ENCODE measurements around the gene TRMT61B.

TRMT61B gene

GRCh38 chr2:28904802-28905457 is 34.8 kb upstream of the TRMT61B start:
- no peak for DNase-seq (ENCODE audit: low read depth, low spot score)
- Histone ChIP-seq H3K9me3 (ENCODE audit: insufficient read depth, low read length) (no peaks in the 10 kb centered on the region), H3K27me3 (ENCODE audit: insufficient read depth, insufficient read length) (no peaks in the 10 kb centered on the region), H3K4me3 (ENCODE audit: insufficient read length, low read depth) (no peak overlapping the region), H3K36me3 (ENCODE audit: insufficient read depth, insufficient read length, low read length) (peaks cover 79% of the 10 kb centered on the region), H3K4me1 (ENCODE audit: insufficient read depth, insufficient read length) (no peaks in the 10 kb centered on the region), H3K9ac (ENCODE audit: insufficient read length, low read depth) (no peak overlapping the region)
- no peak for TF ChIP-seq YY1 (IDR thresholded peaks at IDR 0.05; ENCODE audit: insufficient read depth, insufficient read length)
- no peak for TF ChIP-seq SUZ12 (IDR thresholded peaks at IDR 0.05; ENCODE audit: extremely low read depth, insufficient read depth, insufficient read length)
- TF ChIP-seq ZNF274 (IDR thresholded peaks at IDR 0.05; ENCODE audit: low read depth, low read length), result no peak

- H3K4me1 ChIP-seq (ENCODE audit: insufficient read depth, insufficient read length), result no peaks in the 10 kb centered on the region
- TF ChIP-seq ZNF274 (IDR thresholded peaks at IDR 0.05; ENCODE audit: low read depth, low read length), result no peak
- no peak for TF ChIP-seq YY1 (IDR thresholded peaks at IDR 0.05; ENCODE audit: insufficient read depth, insufficient read length)
- no peak for TF ChIP-seq SUZ12 (IDR thresholded peaks at IDR 0.05; ENCODE audit: extremely low read depth, insufficient read depth, insufficient read length)
- no peak for DNase-seq (ENCODE audit: low read depth, low spot score)
- no peaks in the 10 kb centered on the region for H3K27me3 ChIP-seq (ENCODE audit: insufficient read depth, insufficient read length)
- no peak overlapping the region for H3K4me3 ChIP-seq (ENCODE audit: insufficient read length, low read depth)
- H3K9ac ChIP-seq (ENCODE audit: insufficient read length, low read depth), result no peak overlapping the region
- H3K36me3 ChIP-seq (ENCODE audit: insufficient read depth, insufficient read length, low read length), result peaks cover 73% of the 10 kb centered on the region
- H3K9me3 ChIP-seq (ENCODE audit: insufficient read depth, low read length), result no peaks in the 10 kb centered on the region
These were observed 34.2 kb upstream of the TRMT61B start for GRCh38 chr2:28904295-28904694.

DNA sequence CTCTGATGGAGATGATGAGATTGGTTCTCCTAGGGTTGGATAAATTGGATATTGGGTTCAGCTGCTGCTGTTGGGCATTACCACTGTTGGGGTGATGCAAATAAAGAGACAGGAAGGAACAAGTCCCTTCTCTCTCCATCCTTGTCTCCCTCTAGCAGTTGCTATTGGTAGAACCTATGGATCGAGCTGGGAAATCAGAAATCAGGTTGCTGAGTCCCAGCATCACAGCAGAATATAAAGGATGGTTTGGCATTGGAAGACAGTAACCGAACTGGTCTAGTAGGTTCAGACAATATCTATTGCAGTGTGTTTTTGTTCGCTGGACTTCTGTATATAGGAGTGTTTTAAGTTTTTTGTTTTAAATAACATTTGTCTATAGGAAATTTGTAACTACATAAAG is 32.5 kb upstream of the TRMT61B start:
- no peak overlapping the region for H3K9ac ChIP-seq (ENCODE audit: insufficient read length, low read depth)
- peaks cover 67% of the 10 kb centered on the region for H3K36me3 ChIP-seq (ENCODE audit: insufficient read depth, insufficient read length, low read length)
- TF ChIP-seq ZNF274 (IDR thresholded peaks at IDR 0.05; ENCODE audit: low read depth, low read length) (no peak), YY1 (IDR thresholded peaks at IDR 0.05; ENCODE audit: insufficient read depth, insufficient read length) (no peak), SUZ12 (IDR thresholded peaks at IDR 0.05; ENCODE audit: extremely low read depth, insufficient read depth, insufficient read length) (no peak)
- no peaks in the 10 kb centered on the region for H3K9me3 ChIP-seq (ENCODE audit: insufficient read depth, low read length)
- no peak for DNase-seq (ENCODE audit: low read depth, low spot score)
- H3K27me3 ChIP-seq (ENCODE audit: insufficient read depth, insufficient read length), result no peaks in the 10 kb centered on the region
- no peaks in the 10 kb centered on the region for H3K4me1 ChIP-seq (ENCODE audit: insufficient read depth, insufficient read length)
- no peak overlapping the region for H3K4me3 ChIP-seq (ENCODE audit: insufficient read length, low read depth)

- no peaks in the 10 kb centered on the region for H3K4me1 ChIP-seq (ENCODE audit: insufficient read depth, insufficient read length)
- no peak for DNase-seq (ENCODE audit: low read depth, low spot score)
- no peak overlapping the region for H3K9ac ChIP-seq (ENCODE audit: insufficient read length, low read depth)
- no peak overlapping the region for H3K4me3 ChIP-seq (ENCODE audit: insufficient read length, low read depth)
- TF ChIP-seq YY1 (IDR thresholded peaks at IDR 0.05; ENCODE audit: insufficient read depth, insufficient read length) (no peak), SUZ12 (IDR thresholded peaks at IDR 0.05; ENCODE audit: extremely low read depth, insufficient read depth, insufficient read length) (no peak), ZNF274 (IDR thresholded peaks at IDR 0.05; ENCODE audit: low read depth, low read length) (no peak)
- no peaks in the 10 kb centered on the region for H3K27me3 ChIP-seq (ENCODE audit: insufficient read depth, insufficient read length)
- no peaks in the 10 kb centered on the region for H3K9me3 ChIP-seq (ENCODE audit: insufficient read depth, low read length)
- H3K36me3 ChIP-seq (ENCODE audit: insufficient read depth, insufficient read length, low read length), result peaks cover 61% of the 10 kb centered on the region
These were observed 31.7 kb upstream of the TRMT61B start for GRCh38 chr2:28901841-28902240.

DNA sequence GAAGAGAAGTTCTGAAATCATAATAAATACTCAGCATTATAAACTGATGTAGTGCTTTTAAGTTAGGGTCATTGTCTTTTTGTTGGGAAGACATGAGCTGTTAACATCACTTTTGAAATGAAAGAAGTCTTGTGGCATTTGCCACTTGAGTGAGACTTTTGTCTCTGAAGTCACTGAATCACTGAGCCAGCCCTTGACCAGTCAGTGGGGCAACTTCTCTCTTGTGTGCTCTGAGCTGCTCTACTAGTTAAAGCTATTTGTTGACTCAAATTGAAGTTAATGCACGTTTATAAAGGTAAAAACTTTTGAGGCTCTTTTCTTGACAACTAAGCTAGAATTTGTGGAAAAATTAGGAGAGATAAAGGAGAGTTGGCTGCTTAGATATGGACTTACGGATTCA is 31.1 kb upstream of the TRMT61B start:
- Histone ChIP-seq H3K4me1 (ENCODE audit: insufficient read depth, insufficient read length) (no peaks in the 10 kb centered on the region), H3K9me3 (ENCODE audit: insufficient read depth, low read length) (no peaks in the 10 kb centered on the region), H3K27me3 (ENCODE audit: insufficient read depth, insufficient read length) (no peaks in the 10 kb centered on the region), H3K36me3 (ENCODE audit: insufficient read depth, insufficient read length, low read length) (peaks cover 61% of the 10 kb centered on the region), H3K4me3 (ENCODE audit: insufficient read length, low read depth) (no peak overlapping the region), H3K9ac (ENCODE audit: insufficient read length, low read depth) (no peak overlapping the region)
- no peak for DNase-seq (ENCODE audit: low read depth, low spot score)
- TF ChIP-seq SUZ12 (IDR thresholded peaks at IDR 0.05; ENCODE audit: extremely low read depth, insufficient read depth, insufficient read length), result no peak
- no peak for TF ChIP-seq YY1 (IDR thresholded peaks at IDR 0.05; ENCODE audit: insufficient read depth, insufficient read length)
- TF ChIP-seq ZNF274 (IDR thresholded peaks at IDR 0.05; ENCODE audit: low read depth, low read length), result no peak

GRCh38 chr2:28898048-28898447 is 27.9 kb upstream of the TRMT61B start:
- Histone ChIP-seq H3K36me3 (ENCODE audit: insufficient read depth, insufficient read length, low read length) (peaks cover 47% of the 10 kb centered on the region), H3K27me3 (ENCODE audit: insufficient read depth, insufficient read length) (no peaks in the 10 kb centered on the region), H3K4me1 (ENCODE audit: insufficient read depth, insufficient read length) (no peaks in the 10 kb centered on the region), H3K9me3 (ENCODE audit: insufficient read depth, low read length) (no peaks in the 10 kb centered on the region), H3K4me3 (ENCODE audit: insufficient read length, low read depth) (no peak overlapping the region), H3K9ac (ENCODE audit: insufficient read length, low read depth) (no peak overlapping the region)
- no peak for DNase-seq (ENCODE audit: low read depth, low spot score)
- TF ChIP-seq SUZ12 (IDR thresholded peaks at IDR 0.05; ENCODE audit: extremely low read depth, insufficient read depth, insufficient read length), result no peak
- TF ChIP-seq YY1 (IDR thresholded peaks at IDR 0.05; ENCODE audit: insufficient read depth, insufficient read length), result no peak
- TF ChIP-seq ZNF274 (IDR thresholded peaks at IDR 0.05; ENCODE audit: low read depth, low read length), result no peak

DNA sequence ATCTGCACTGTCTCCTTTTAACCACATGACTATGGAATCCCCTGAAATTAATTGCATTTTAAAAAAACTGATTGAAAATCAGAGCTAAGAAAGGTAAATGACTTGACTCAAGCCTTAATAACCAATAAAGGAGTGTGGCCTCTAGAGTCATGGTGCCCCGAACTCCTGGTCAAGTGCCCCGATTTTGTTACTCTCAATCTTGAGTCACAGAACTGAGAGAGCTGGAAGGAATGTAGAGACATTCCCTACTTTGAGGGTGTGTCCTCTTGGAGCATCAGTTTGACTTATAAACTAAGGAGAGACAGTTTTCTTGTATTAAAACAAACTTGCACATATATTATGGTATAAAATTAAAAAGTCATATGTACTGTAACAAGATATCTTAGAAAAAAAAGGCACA is 26.8 kb upstream of the TRMT61B start:
- Histone ChIP-seq H3K4me3 (ENCODE audit: insufficient read length, low read depth) (peak overlapping the region; percentile 99), H3K4me1 (ENCODE audit: insufficient read depth, insufficient read length) (no peaks in the 10 kb centered on the region), H3K27me3 (ENCODE audit: insufficient read depth, insufficient read length) (no peaks in the 10 kb centered on the region), H3K36me3 (ENCODE audit: insufficient read depth, insufficient read length, low read length) (peaks cover 35% of the 10 kb centered on the region), H3K9me3 (ENCODE audit: insufficient read depth, low read length) (no peaks in the 10 kb centered on the region), H3K9ac (ENCODE audit: insufficient read length, low read depth) (no peak overlapping the region)
- no peak for DNase-seq (ENCODE audit: low read depth, low spot score)
- TF ChIP-seq ZNF274 (IDR thresholded peaks at IDR 0.05; ENCODE audit: low read depth, low read length) (no peak), SUZ12 (IDR thresholded peaks at IDR 0.05; ENCODE audit: extremely low read depth, insufficient read depth, insufficient read length) (no peak), YY1 (IDR thresholded peaks at IDR 0.05; ENCODE audit: insufficient read depth, insufficient read length) (no peak)

All from NT2/D1 (cell line).